Liver (tissue), 9 donors: Measurements from ENCODE around the gene PTRH2. TPM values are rescaled to one million over a fixed set of nuclear protein-coding genes. Genes with fewer than 3 reads are reported as not detected.

ENCODE experiments used
- DNase-seq: peaks from one replicate; pipeline ENCODE4 v3.0.0-alpha.2; 2017; ENCODE audit warnings: low spot score
- H3K27ac ChIP-seq, 2 donors: one replicate each; pipeline ENCODE4 v1.7.0; 2013; ENCODE audit warnings: inconsistent platforms in 2 of 2, low read length in 2 of 2, control low read depth in 1 of 2, low read depth in 1 of 2, mild to moderate bottlenecking in 1 of 2
- H3K27me3 ChIP-seq, 4 donors: one replicate each; pipeline versions ENCODE4 v1.6.1 to v1.7.0; 2013; ENCODE audit warnings: low read length in 3 of 4, inconsistent platforms in 1 of 4, mild to moderate bottlenecking in 1 of 4, moderate library complexity in 1 of 4; ENCODE audit not compliant: control insufficient read depth in 4 of 4, insufficient read depth in 4 of 4
- H3K36me3 ChIP-seq, 4 donors: one replicate each; pipeline versions ENCODE4 v1.6.1 to v1.7.0; 2013; ENCODE audit warnings: low read length in 3 of 4, mild to moderate bottlenecking in 3 of 4, low read depth in 1 of 4, moderate library complexity in 1 of 4; ENCODE audit not compliant: control insufficient read depth in 4 of 4, insufficient read depth in 3 of 4
- H3K4me1 ChIP-seq, 4 donors: one replicate each; pipeline versions ENCODE4 v1.6.1 to v1.7.0; 2013; ENCODE audit warnings: low read length in 3 of 4, mild to moderate bottlenecking in 3 of 4, moderate library complexity in 1 of 4; ENCODE audit not compliant: control insufficient read depth in 4 of 4, insufficient read depth in 4 of 4
- H3K4me3 ChIP-seq, 3 donors: one replicate each; pipeline versions ENCODE4 v1.6.1 to v1.7.0; 2013; ENCODE audit warnings: low read length in 3 of 3, control low read depth in 1 of 3, low read depth in 1 of 3, mild to moderate bottlenecking in 1 of 3
- H3K9ac ChIP-seq, 2 donors: one replicate each; pipeline ENCODE4 v1.7.0; 2013; ENCODE audit warnings: low read length in 2 of 2, mild to moderate bottlenecking in 2 of 2, moderate library complexity in 2 of 2, control low read depth in 1 of 2, low read depth in 1 of 2
- H3K9me3 ChIP-seq, 4 donors: one replicate each; pipeline versions ENCODE4 v1.6.1 to v1.7.0; 2013; ENCODE audit warnings: low read length in 3 of 4; ENCODE audit not compliant: control insufficient read depth in 4 of 4
- EGR1 ChIP-seq, 2 donors: IDR thresholded peaks; 2 replicates each; pipeline ENCODE4 v1.6.1; 2016 to 2018; ENCODE audit warnings: antibody characterized with exemption in 2 of 2, low read depth in 2 of 2
- FOXA1 ChIP-seq: IDR thresholded peaks from 2 replicates; pipeline ENCODE4 v1.6.1; 2016; ENCODE audit warnings: antibody characterized with exemption
- FOXA2 ChIP-seq: IDR thresholded peaks from 2 replicates; pipeline ENCODE4 v1.6.1; 2016; ENCODE audit warnings: antibody characterized with exemption
- GABPA ChIP-seq, 2 donors: IDR thresholded peaks in 1 of 2; conservative IDR thresholded peaks in 1 of 2; 2 replicates each; pipeline ENCODE4 v1.6.1; 2016; ENCODE audit warnings: antibody characterized with exemption in 2 of 2, mild to moderate bottlenecking in 1 of 2, moderate library complexity in 1 of 2
- HNF4A ChIP-seq, 2 donors: conservative IDR thresholded peaks; 2 replicates each; pipeline ENCODE4 v1.6.1; 2016; ENCODE audit warnings: antibody characterized with exemption in 2 of 2, mild to moderate bottlenecking in 2 of 2
- HNF4G ChIP-seq: IDR thresholded peaks from 2 replicates; pipeline ENCODE4 v1.6.1; 2016; ENCODE audit warnings: antibody characterized with exemption
- JUND ChIP-seq, 2 donors: IDR thresholded peaks; 2 replicates each; pipeline ENCODE4 v1.6.1; 2016; ENCODE audit warnings: antibody characterized with exemption in 2 of 2
- RAD21 ChIP-seq, 2 donors: IDR thresholded peaks; 2 replicates each; pipeline ENCODE4 v1.6.1; 2016; ENCODE audit warnings: antibody characterized with exemption in 2 of 2, mild to moderate bottlenecking in 2 of 2
- RXRA ChIP-seq, 2 donors: IDR thresholded peaks; 2 replicates each; pipeline ENCODE4 v1.6.1; 2017 to 2018; ENCODE audit warnings: antibody characterized with exemption in 2 of 2, mild to moderate bottlenecking in 1 of 2
- SP1 ChIP-seq: IDR thresholded peaks from 2 replicates; pipeline ENCODE4 v1.6.1; 2018; ENCODE audit warnings: antibody characterized with exemption, mild to moderate bottlenecking
- TAF1 ChIP-seq: conservative IDR thresholded peaks from 2 replicates; pipeline ENCODE4 v1.6.1; 2016; ENCODE audit warnings: antibody characterized with exemption, mild to moderate bottlenecking
- YY1 ChIP-seq: IDR thresholded peaks from 2 replicates; pipeline ENCODE4 v1.6.1; 2016; ENCODE audit warnings: antibody characterized with exemption, mild to moderate bottlenecking
- whole genome bisulfite sequencing: extraction: QIAGEN DNeasy Blood & Tissue Kit; methylation state at CpG from one replicate; pipeline ENCODE4 v1.1.7; 2013; 5-methylcytosine and 5-hydroxymethylcytosine counted together
- polyA plus RNA-seq, 2 donors: library from polyadenylated mRNA; stranded (reverse) in 1 of 2; unstranded in 1 of 2; fragments of 200-250 nt in 1 of 2; fragments of >200 nt in 1 of 2; fragmentation: Nextera tagmentation in 1 of 2; extraction: Ambion mirVana in 1 of 2; gene quantifications; one replicate each; pipeline versions ENCODE4 v1.2.1 to v1.2.3, GENCODE V29; 2013 to 2015
- total RNA-seq, 2 donors: library from RNA; depleted of rRNA; stranded (reverse); fragments of >200 nt; gene quantifications; one replicate each; pipeline ENCODE4 v1.2.3, GENCODE V29; 2014
- TF ChIP-seq, protein P1 (sequence below): fragments of 150-350 bp; IDR thresholded peaks from 2 replicates; pipeline ENCODE4 v1.5.1; 2017; ENCODE audit warnings: improper control_type of control experiment, low read depth, low read length; ENCODE audit not compliant: missing input control
- TF ChIP-seq, protein P2 (sequence below): IDR thresholded peaks from 2 replicates; pipeline ENCODE4 v1.6.1; 2016; ENCODE audit warnings: antibody characterized with exemption, mild to moderate bottlenecking
- TF ChIP-seq, protein P3 (sequence below): IDR thresholded peaks from 2 replicates; pipeline ENCODE4 v1.6.1; 2016; ENCODE audit warnings: antibody characterized with exemption
- TF ChIP-seq, protein P4 (sequence below): IDR thresholded peaks from 2 replicates; pipeline ENCODE4 v1.6.1; 2016; ENCODE audit warnings: antibody characterized with exemption
- TF ChIP-seq, protein P5 (sequence below): IDR thresholded peaks from 2 replicates; pipeline ENCODE4 v1.6.1; 2016; ENCODE audit warnings: antibody characterized with exemption
- donor health status: healthy.
- donor health status: healthy.
- donor health status: healthy.
- donor health status: healthy.
- donor health status: healthy.

Gene PTRH2
- total and polyA plus RNA-seq, 4 donors, result 9.7 to 39.1 (median 23.1) TPM

DNA sequence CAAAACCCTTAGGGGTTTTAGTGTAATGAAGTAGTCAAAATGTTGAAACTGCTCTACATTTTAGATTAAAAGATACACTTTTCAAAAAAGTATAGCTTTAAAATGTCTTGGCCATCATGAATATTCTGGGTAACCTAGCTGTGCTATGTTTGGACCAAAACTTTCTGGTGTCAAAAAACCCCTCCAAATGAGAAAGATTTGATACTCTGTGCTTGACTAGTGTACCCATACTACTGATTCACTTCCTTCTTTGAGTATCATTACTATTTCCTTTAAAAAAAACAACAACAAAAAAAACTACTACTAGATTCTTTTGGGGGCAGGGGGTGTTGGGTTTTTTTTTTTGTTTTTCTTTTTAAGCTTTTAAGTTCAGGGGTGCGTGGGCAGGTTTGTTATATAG is 37.3 kb downstream of the PTRH2 start:
- H3K9me3 ChIP-seq, result no peaks in the 10 kb centered on the region
- H3K9ac ChIP-seq, result no peak overlapping the region
- TF ChIP-seq, protein P1, sequence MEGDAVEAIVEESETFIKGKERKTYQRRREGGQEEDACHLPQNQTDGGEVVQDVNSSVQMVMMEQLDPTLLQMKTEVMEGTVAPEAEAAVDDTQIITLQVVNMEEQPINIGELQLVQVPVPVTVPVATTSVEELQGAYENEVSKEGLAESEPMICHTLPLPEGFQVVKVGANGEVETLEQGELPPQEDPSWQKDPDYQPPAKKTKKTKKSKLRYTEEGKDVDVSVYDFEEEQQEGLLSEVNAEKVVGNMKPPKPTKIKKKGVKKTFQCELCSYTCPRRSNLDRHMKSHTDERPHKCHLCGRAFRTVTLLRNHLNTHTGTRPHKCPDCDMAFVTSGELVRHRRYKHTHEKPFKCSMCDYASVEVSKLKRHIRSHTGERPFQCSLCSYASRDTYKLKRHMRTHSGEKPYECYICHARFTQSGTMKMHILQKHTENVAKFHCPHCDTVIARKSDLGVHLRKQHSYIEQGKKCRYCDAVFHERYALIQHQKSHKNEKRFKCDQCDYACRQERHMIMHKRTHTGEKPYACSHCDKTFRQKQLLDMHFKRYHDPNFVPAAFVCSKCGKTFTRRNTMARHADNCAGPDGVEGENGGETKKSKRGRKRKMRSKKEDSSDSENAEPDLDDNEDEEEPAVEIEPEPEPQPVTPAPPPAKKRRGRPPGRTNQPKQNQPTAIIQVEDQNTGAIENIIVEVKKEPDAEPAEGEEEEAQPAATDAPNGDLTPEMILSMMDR, result no peak
- TF ChIP-seq, protein P2, sequence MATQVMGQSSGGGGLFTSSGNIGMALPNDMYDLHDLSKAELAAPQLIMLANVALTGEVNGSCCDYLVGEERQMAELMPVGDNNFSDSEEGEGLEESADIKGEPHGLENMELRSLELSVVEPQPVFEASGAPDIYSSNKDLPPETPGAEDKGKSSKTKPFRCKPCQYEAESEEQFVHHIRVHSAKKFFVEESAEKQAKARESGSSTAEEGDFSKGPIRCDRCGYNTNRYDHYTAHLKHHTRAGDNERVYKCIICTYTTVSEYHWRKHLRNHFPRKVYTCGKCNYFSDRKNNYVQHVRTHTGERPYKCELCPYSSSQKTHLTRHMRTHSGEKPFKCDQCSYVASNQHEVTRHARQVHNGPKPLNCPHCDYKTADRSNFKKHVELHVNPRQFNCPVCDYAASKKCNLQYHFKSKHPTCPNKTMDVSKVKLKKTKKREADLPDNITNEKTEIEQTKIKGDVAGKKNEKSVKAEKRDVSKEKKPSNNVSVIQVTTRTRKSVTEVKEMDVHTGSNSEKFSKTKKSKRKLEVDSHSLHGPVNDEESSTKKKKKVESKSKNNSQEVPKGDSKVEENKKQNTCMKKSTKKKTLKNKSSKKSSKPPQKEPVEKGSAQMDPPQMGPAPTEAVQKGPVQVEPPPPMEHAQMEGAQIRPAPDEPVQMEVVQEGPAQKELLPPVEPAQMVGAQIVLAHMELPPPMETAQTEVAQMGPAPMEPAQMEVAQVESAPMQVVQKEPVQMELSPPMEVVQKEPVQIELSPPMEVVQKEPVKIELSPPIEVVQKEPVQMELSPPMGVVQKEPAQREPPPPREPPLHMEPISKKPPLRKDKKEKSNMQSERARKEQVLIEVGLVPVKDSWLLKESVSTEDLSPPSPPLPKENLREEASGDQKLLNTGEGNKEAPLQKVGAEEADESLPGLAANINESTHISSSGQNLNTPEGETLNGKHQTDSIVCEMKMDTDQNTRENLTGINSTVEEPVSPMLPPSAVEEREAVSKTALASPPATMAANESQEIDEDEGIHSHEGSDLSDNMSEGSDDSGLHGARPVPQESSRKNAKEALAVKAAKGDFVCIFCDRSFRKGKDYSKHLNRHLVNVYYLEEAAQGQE, result no peak
- TF ChIP-seq HNF4G (no peak), GABPA (IDR thresholded peaks at IDR 0.05 in 1 of 2, conservative IDR thresholded peaks at IDR 0.05 in 1 of 2) (no peak), JUND (IDR thresholded peaks at IDR 0.05) (no peak), EGR1 (IDR thresholded peaks at IDR 0.05; ENCODE audit: low read depth in 2 of 2) (no peak), YY1 (no peak), FOXA1 (no peak), RXRA (IDR thresholded peaks at IDR 0.05) (no peak), HNF4A (conservative IDR thresholded peaks at IDR 0.05) (no peak), FOXA2 (no peak), TAF1 (no peak), SP1 (no peak), RAD21 (IDR thresholded peaks at IDR 0.05) (no peak)
- TF ChIP-seq, protein P3, sequence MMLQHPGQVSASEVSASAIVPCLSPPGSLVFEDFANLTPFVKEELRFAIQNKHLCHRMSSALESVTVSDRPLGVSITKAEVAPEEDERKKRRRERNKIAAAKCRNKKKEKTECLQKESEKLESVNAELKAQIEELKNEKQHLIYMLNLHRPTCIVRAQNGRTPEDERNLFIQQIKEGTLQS, result no peak
- TF ChIP-seq, protein P4, sequence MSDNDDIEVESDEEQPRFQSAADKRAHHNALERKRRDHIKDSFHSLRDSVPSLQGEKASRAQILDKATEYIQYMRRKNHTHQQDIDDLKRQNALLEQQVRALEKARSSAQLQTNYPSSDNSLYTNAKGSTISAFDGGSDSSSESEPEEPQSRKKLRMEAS, result no peak
- TF ChIP-seq, protein P5, sequence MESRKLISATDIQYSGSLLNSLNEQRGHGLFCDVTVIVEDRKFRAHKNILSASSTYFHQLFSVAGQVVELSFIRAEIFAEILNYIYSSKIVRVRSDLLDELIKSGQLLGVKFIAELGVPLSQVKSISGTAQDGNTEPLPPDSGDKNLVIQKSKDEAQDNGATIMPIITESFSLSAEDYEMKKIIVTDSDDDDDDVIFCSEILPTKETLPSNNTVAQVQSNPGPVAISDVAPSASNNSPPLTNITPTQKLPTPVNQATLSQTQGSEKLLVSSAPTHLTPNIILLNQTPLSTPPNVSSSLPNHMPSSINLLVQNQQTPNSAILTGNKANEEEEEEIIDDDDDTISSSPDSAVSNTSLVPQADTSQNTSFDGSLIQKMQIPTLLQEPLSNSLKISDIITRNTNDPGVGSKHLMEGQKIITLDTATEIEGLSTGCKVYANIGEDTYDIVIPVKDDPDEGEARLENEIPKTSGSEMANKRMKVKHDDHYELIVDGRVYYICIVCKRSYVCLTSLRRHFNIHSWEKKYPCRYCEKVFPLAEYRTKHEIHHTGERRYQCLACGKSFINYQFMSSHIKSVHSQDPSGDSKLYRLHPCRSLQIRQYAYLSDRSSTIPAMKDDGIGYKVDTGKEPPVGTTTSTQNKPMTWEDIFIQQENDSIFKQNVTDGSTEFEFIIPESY, result no peak
- no peak for DNase-seq
- H3K27me3 ChIP-seq, result no peaks in the 10 kb centered on the region
- H3K4me3 ChIP-seq, result no peak overlapping the region
- H3K36me3 ChIP-seq, result peaks cover 3 to 72% (median 64%) of the 10 kb centered on the region in 4 donors
- H3K4me1 ChIP-seq, result no peaks in the 10 kb centered on the region
- no peak overlapping the region for H3K27ac ChIP-seq
- 93% methylated on average over 1 of the region's 1 CpG for WGBS

DNA sequence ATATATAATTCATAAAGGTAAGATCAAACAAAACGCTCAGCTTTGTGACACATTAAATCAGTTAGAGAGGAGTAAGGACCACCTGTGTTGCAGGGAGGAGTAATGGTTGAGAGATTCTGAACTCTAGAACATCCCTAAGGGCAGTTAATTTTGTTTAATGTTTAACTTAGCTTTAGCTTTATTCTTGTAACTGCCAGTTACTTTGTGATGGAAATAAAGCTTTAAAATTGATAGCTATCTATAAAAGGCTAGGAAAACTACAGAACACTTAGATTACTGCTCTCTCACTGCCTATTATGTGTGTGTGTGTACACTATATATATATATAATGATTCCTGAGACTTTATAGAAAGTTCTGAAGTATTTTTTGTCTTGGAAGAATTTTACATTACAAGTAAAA is 37.8 kb downstream of the PTRH2 start:
- Histone ChIP-seq H3K27ac (no peak overlapping the region), H3K4me3 (no peak overlapping the region), H3K36me3 (peaks cover 3 to 72% (median 64%) of the 10 kb centered on the region in 4 donors), H3K9ac (no peak overlapping the region), H3K4me1 (no peaks in the 10 kb centered on the region), H3K9me3 (no peaks in the 10 kb centered on the region), H3K27me3 (no peaks in the 10 kb centered on the region)
- no peak for DNase-seq
- TF ChIP-seq, protein P2, result no peak
- TF ChIP-seq FOXA2, result no peak
- 68% methylated on average over 1 of the region's 1 CpG for WGBS
